GM04504 (cell line): Measurements from ENCODE around the gene CAPZA1.
"Not testable (repeated sequence)": the region's sequence is repeated elsewhere in the genome, so short reads cannot be mapped to it uniquely, and the experiment has no call there.

Experiments used
- DNase-seq: peaks from one replicate; pipeline ENCODE4 v3.0.0-alpha.2; 2012; ENCODE audit warnings: low read depth

Gene CAPZA1

GRCh38 chr1:112628516-112628915, 8.9 kb downstream of the CAPZA1 start:
- DNase-seq, result no peak

- DNase-seq, result no peak
These were observed 9.6 kb downstream of the CAPZA1 start for GRCh38 chr1:112629256-112629655.

- no peak for DNase-seq
These were observed 14.0 kb downstream of the CAPZA1 start for GRCh38 chr1:112633628-112634027.

- DNase-seq, result no peak
These were observed 14.7 kb downstream of the CAPZA1 start for GRCh38 chr1:112634367-112634766.

GRCh38 chr1:112636056-112636455, 16.4 kb downstream of the CAPZA1 start:
- DNase-seq, result no peak

- DNase-seq, result no peak
These were observed 17.1 kb downstream of the CAPZA1 start for GRCh38 chr1:112636597-112637253.

- peak; percentile 36 for DNase-seq
These were observed 17.9 kb downstream of the CAPZA1 start for GRCh38 chr1:112637254-112638109.

GRCh38 chr1:112638110-112638428, 18.4 kb downstream of the CAPZA1 start:
- DNase-seq, result no peak

GRCh38 chr1:112640437-112640836, 20.8 kb downstream of the CAPZA1 start:
- DNase-seq, result not testable (repeated sequence)

GRCh38 chr1:112643080-112643479, 23.4 kb downstream of the CAPZA1 start:
- DNase-seq, result no peak

- no peak for DNase-seq
These were observed 26.6 kb downstream of the CAPZA1 start for GRCh38 chr1:112646225-112646624.

GRCh38 chr1:112651205-112651604, 31.6 kb downstream of the CAPZA1 start:
- DNase-seq, result no peak

GRCh38 chr1:112665857-112666256, 46.2 kb downstream of the CAPZA1 start:
- no peak for DNase-seq

GRCh38 chr1:112666946-112667345, 47.3 kb downstream of the CAPZA1 start:
- DNase-seq, result no peak

- DNase-seq, result no peak
These were observed 52.4 kb downstream of the CAPZA1 start for GRCh38 chr1:112672009-112672408.

- DNase-seq, result no peak
These were observed 53.2 kb downstream of the CAPZA1 start for GRCh38 chr1:112672842-112673241.

GRCh38 chr1:112673592-112674439, 54.2 kb downstream of the CAPZA1 start:
- DNase-seq, result peak; percentile 58

- DNase-seq, result peak; percentile 41
These were observed 54.9 kb downstream of the CAPZA1 start, which contains the start of gene MOV10 for GRCh38 chr1:112674440-112674985. Gene MOV10, plus strand, starts transcription at chr1:112674659. Its CDS starts 254 bp downstream, at chr1:112674913.

- no peak for DNase-seq
These were observed 55.5 kb downstream of the CAPZA1 start for GRCh38 chr1:112674986-112675727.

GRCh38 chr1:112675728-112676381, 56.2 kb downstream of the CAPZA1 start:
- no peak for DNase-seq

- no peak for DNase-seq
These were observed 56.9 kb downstream of the CAPZA1 start for GRCh38 chr1:112676543-112676942.
